Stimulated activated CD4-positive, alpha-beta T cell treated with anti-CD3 and anti-CD28 coated beads, Interleukin-4, amount 100 ng/mL, for 4 hours (primary cell): Measurements from ENCODE around the gene EPAS1.

Experiments used
- DNase-seq, 2 experiments: peaks; one replicate each; pipeline ENCODE4 v3.0.0-alpha.2; 2020

The EPAS1 gene

GRCh38 chr2:46326231-46326980, 29.2 kb downstream of the EPAS1 start:
- DNase-seq = no peak

GRCh38 chr2:46327627-46328026, 30.4 kb downstream of the EPAS1 start:
- no peak for DNase-seq

DNA sequence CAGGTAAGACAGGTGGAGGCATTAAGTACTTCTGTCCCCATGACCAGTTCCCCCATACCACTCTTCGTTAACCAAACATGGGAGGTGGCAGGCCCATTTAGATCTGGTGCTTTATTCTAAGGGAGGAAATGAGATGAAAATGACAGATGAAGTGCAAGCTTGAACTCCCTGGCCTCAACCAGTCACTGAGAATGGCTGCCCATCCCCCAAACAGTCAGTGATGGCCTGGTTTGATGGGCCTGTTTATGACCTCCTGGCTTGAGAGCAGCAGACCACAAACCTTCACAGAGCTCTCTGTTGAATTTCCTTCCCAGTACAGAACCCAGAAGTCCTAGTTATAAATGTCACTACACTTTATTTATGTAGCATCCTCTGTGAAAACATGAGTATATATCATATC, 31.1 kb downstream of the EPAS1 start:
- no peak for DNase-seq

DNA sequence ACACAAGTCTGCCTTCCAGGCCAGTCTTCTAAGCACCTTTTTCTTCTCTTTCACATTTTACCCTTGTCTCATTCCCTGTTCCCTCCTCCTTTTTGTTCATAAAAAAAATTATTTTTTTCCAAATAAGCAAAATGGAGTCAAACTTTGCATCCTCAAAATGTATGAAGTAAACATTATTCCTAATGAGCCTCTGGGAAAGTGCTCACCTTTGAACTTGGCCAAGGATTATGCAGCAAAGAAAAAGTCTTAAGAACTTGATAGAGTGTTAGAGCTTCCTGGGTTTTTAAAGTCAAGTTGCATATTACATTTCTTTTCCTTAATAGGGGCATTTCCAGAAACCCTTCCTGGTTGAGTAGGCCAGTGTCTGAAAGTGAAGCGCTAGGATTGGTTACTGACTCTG, 31.6 kb downstream of the EPAS1 start:
- DNase-seq = no peak

DNA sequence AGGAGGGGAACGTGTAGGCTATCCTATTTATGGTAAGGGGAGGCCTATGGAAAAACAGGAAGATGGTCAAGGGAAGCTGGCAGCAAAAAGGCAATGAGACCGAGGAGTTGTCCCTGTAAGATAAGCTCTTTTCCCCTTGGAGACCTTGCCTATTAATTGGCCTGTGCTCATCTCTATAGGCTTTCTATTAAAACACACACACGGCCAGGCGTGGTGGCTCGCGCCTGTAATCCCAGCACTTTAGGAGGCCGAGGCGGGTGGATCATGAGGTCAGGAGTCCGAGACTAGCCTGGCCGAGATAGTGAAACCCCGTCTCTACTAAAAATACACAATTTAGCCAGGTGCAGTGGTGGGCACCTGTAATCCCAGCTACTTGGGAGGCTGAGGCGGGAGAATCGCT, 32.1 kb downstream of the EPAS1 start:
- DNase-seq = no peak

GRCh38 chr2:46329803-46330775, 32.9 kb downstream of the EPAS1 start:
- no peak for DNase-seq

DNA sequence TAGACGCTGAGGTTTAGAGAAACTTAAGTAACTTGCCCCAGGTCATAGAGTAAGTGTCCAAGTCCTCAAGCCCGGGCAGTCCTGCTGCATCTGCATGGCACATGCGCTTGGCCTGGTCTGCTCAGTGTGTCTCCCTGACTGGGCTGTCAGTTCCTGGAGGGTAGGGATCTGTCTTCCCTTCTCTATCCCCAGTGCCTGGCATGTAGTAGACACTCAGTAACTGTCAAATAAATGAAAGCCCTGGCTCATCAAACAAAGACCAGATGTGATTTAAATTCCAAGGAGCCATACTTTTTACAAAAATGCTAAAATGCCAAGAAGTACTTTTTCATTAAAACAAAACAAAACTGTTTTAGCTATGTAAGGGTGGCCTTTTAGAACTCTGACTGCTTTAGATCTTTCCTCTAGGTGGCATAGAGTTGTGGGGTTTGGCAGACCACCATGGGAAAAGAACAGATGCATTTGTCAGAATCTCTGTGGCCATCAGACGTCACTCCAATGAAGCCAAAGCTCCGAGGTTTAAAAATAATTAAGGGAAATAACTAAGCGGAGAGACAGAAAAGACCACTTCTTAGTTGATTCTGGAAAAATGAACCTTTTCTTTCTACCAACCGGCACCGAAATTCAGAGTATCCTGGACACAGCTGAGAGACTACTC, 34.0 kb downstream of the EPAS1 start:
- DNase-seq = no peak

DNA sequence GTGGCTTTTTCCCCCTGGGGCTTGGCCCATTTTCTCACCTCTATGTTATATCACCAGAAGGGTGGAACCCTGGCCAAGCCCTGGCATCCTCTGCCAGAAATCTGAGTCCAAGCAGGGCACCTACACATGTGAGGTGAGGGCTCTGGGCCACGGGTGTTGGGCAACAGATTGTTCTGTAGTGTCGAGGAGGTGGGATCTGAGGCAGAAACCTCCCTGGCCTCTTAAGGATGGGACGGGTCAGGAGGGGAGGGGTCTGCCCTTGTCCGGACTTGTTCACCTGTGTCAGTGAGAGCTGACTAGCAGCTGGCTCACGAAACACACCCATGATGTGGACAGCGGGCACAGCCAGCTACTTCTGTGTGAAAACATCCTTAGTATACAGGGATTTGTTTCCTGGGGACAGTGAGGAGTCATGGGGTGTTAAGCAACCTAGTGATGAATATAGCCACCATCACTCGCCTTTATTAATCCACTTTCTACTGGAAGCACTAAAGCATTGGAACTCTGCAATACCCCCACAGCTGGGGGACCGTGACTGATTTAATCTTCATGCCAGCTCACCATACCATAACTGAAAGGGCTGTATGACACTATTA, 35.6 kb downstream of the EPAS1 start:
- no peak for DNase-seq

DNA sequence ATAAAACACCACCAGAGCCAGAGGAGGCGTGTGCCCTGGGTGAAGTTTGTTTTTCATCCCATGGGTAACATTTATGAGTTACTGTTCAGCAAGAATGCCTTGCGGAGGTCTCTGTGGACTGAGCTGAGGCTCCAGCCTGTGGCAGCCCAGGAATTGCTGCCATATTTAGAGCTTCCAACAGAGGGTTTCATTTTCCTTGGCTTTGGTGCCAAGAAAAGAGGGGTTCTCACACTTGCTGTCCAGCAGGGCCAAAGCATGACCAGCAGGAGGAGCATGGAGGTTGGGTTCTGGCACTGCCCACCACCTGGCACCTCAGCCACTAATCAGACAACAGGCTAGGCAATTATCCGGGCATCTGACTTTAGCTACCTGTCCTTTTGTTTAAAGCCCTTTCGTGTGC, 36.7 kb downstream of the EPAS1 start:
- DNase-seq = no peak

- no peak for DNase-seq
Observed at GRCh38 chr2:46334389-46335271, 37.4 kb downstream of the EPAS1 start.

GRCh38 chr2:46335391-46336282, 38.4 kb downstream of the EPAS1 start:
- no peak for DNase-seq

DNA sequence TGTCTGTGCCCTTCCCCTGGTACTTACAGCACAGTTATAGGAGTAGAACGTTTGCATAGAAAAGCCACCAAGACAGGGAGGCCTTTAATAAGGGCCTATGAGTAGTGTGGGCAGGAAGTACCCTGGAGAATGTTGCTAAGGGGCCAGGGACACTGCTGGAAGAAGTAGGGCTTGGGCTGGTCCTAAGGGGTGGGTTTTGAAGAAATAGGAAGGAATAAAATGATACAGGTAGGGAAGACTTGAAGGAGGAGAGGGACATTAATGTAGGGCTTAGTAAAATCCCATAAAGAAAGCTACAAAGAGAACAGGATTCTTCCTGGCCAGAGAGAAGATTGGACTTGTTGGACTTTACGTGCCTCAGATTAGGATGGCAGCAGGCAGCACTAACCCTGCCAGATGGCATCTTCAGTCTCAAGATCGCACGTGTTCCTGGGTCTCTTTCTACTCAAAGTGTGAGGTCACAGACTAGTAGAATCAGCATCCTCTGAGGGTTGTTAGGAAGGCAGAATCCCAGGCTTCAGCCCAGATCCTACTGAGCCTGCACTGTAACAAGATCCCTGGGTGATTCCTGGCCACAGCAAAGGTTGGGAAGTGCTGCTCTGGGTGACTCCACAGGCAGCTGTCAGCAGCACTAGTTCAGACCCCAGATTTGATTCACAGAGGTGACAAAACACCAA, 39.2 kb downstream of the EPAS1 start:
- DNase-seq = no peak

DNA sequence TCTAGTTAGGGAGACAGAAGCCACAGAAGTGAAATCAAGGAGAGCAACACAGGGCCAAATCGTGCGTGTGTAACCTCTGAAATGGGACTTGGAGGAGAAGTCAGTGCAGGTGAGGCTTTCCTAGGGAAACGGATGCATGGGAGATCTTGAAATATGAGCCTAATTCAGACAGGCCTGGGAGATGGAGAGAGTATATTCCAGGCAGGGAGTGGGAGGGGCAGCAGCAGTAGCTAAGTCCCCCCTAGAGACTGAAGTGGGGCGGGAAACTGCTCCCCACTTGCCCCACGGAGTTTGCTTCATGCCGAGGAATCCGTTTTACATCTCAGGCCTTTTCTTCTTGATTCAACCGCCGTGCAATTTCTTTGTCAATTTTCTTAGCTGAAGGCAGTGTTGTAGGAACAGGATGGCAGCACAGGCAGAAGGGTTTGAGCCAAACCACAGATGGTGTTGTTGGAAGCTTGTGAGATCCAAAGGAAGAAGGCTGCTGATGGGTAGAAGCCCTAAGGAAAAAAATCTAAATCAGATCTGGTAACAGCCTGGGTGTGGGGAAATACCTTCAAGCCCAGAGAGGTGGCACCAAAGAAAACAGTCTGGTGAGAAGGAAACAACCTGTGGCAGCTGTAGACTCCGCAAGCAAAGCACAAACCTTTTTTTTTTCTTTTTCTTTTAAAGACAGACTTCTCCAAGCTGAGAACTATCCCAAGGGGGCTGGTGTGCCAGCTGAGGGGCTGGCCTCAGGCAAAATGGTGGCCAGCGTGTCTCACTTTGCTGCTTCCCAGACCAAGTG, 40.2 kb downstream of the EPAS1 start:
- DNase-seq = no peak

GRCh38 chr2:46338674-46339073, 41.5 kb downstream of the EPAS1 start:
- DNase-seq = no peak

GRCh38 chr2:46339200-46339599, 42.0 kb downstream of the EPAS1 start:
- no peak for DNase-seq

DNA sequence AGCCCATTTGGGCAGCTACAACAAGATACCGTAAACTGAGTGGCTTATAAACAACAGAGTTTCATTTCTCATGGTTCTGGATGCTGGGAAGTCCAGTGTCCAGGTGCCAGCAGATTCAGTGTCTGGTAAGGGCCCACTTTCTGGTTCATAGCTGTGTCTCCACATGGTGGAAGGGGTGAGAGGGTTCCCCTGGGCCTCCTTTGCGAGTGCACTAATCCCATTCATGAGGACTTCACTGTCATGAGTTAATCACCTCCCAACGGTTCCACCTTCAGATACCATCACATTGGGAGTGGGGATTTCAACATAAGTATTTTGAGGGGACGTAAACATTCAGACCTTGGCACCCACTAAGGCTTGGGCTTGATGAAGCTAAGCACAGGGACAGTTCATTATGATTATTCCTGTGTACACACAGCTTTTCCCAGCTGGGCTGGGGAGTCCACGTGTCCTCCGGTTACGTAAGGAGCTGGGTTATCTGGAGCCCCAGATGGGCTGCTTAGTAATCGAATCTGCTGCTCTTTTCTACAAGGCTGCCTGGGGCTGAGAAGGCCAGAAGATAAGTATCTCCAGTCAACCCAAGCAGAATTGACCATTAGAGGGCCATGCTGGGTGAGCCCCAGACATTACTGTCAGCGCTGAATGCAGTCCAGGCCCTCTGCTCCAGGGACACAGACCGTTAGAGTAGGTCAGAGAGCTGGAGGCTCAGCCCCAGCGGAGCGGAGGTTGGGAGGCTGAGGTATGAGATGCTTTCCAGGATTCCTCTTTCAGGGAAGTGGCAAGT, 42.7 kb downstream of the EPAS1 start:
- no peak for DNase-seq

- DNase-seq = no peak
Observed at GRCh38 chr2:46340740-46341420, 43.7 kb downstream of the EPAS1 start.
